ENCODE data around the gene PTPRM. TPM values are rescaled to one million over a fixed set of nuclear protein-coding genes. Genes with fewer than 3 reads are reported as not detected.

Gene PTPRM
- total and polyA plus RNA-seq, 2 of the 4 experiments (the other 2 are of a cell fraction): 28.3 to 51.2 TPM

DNA sequence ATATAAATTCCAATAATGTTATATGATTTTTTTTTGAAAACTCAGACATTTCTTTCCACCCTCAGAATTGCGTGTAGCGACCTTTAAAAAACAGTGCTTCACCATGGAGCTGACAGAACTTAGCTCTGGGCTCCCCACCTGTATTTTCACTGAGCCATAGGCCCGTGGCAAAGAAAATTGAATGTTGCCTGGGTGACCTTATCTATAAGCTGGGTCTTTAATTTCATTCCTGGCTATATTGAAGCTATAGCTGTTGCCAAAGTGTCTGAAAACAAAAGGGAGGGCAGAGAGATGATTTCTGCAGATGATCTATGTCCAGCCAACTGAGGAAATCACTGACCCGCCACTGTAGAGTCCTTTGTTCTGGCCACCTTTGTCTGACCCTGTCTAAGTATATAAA is 411.7 kb downstream of the PTPRM start:
- no peak for TF ChIP-seq MAFK (IDR thresholded peaks at IDR 0.05; ENCODE audit: low read depth, low read length)
- no peak for TF ChIP-seq CHD1 (IDR thresholded peaks at IDR 0.05; ENCODE audit: low read depth, low read length)
- TF ChIP-seq, protein P1, sequence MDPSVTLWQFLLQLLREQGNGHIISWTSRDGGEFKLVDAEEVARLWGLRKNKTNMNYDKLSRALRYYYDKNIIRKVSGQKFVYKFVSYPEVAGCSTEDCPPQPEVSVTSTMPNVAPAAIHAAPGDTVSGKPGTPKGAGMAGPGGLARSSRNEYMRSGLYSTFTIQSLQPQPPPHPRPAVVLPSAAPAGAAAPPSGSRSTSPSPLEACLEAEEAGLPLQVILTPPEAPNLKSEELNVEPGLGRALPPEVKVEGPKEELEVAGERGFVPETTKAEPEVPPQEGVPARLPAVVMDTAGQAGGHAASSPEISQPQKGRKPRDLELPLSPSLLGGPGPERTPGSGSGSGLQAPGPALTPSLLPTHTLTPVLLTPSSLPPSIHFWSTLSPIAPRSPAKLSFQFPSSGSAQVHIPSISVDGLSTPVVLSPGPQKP (IDR thresholded peaks at IDR 0.05; ENCODE audit: borderline replicate concordance, low read depth, low read length): no peak
- TF ChIP-seq FOS (IDR thresholded peaks at IDR 0.05; ENCODE audit: low read depth, low read length): no peak
- TF ChIP-seq MXI1 (IDR thresholded peaks at IDR 0.05; ENCODE audit: borderline replicate concordance, low read depth, low read length): no peak
- TF ChIP-seq POLR2A (IDR thresholded peaks at IDR 0.05; ENCODE audit: low read depth, low read length): no peak
- TF ChIP-seq USF2 (IDR thresholded peaks at IDR 0.05; ENCODE audit: low read depth, low read length): no peak
- no peak for TF ChIP-seq NFE2L2 (IDR thresholded peaks at IDR 0.05; ENCODE audit: low read depth, low read length)
- TF ChIP-seq BHLHE40 (IDR thresholded peaks at IDR 0.05; ENCODE audit: low read depth, low read length): no peak
- no peak for TF ChIP-seq MAZ (IDR thresholded peaks at IDR 0.05; ENCODE audit: borderline replicate concordance, low read depth, low read length)
- TF ChIP-seq CTCF (conservative IDR thresholded peaks at IDR 0.05; ENCODE audit: low read depth, low read length): no peak
- no peak for TF ChIP-seq RCOR1 (IDR thresholded peaks at IDR 0.05; ENCODE audit: insufficient replicate concordance, low read length)
- no peak for TF ChIP-seq CEBPB (IDR thresholded peaks at IDR 0.05; ENCODE audit: low read depth, low read length)
- no peak overlapping the region for H3K4me2 ChIP-seq (ENCODE audit: low read depth, low read length)
- no peak overlapping the region for H2AFZ ChIP-seq (replicated peaks; ENCODE audit: low read length, poor library complexity)
- ChIA-PET CTCF (no interaction called here), POLR2A (ENCODE audit: unreplicated experiment) (interaction anchor here (0.6 kb wide), 1 partner anchor 138 kb away, joined by 3 read pairs; no protein-coding TSS in a partner anchor)
- H3K14ac ChIP-seq (replicated peaks; ENCODE audit: low read depth, low read length): no peak overlapping the region
- no peak overlapping the region for H3K56ac ChIP-seq (ENCODE audit: extremely low read depth, insufficient read depth, low read length)
- no peak overlapping the region for H3K27ac ChIP-seq (ENCODE audit: insufficient read depth, low read length)
- intact Hi-C loops (cut with micrococcal nuclease) (no loop called here), in situ Hi-C loops (cut with MboI; ENCODE audit: low sequenced_read_pairs) (no loop called here), dilution Hi-C loops (cut with HindIII; ENCODE audit: low sequenced_read_pairs, unreplicated experiment) (no loop called here)
- H3K79me1 ChIP-seq (ENCODE audit: low read depth in 1 of 2, low read length in 2 of 2): peaks cover 5 to 6% of the 10 kb centered on the region in 2 experiments; a peak in 2 of 4 replicates
- no TSS peak for BruUV-seq (replicated peaks)
- no peak overlapping the region for H3K4me3 ChIP-seq (ENCODE audit: insufficient read depth, low read depth, low read length)
- H3K18ac ChIP-seq (ENCODE audit: low read depth, low read length): no peak overlapping the region
- H2AK5ac ChIP-seq (ENCODE audit: low read depth, low read length): no peak overlapping the region
- no peak overlapping the region for H2BK120ac ChIP-seq (ENCODE audit: low read depth, low read length)
- no peaks in the 10 kb centered on the region for H3K27me3 ChIP-seq (ENCODE audit: control insufficient read depth, insufficient read depth, low read length)
- no peak overlapping the region for H4K8ac ChIP-seq (ENCODE audit: low read depth in 2 of 2, low read length in 2 of 2)
- peaks cover 3% of the 10 kb centered on the region; the same call in 1 of the 2 replicates for H3K9me1 ChIP-seq (ENCODE audit: insufficient read depth, low read length)
- H2BK5ac ChIP-seq (ENCODE audit: low read depth, low read length, poor library complexity, severe bottlenecking): no peak overlapping the region
- H3K4me1 ChIP-seq (ENCODE audit: control insufficient read depth, insufficient read depth, low read length): peaks cover 2% of the 10 kb centered on the region; the same call in 1 of the 2 replicates
- H3K9ac ChIP-seq (ENCODE audit: low read depth, low read length): no peak overlapping the region
- H3K9me3 ChIP-seq (ENCODE audit: control insufficient read depth, insufficient read depth, low read length): no peaks in the 10 kb centered on the region
- peaks cover 6% of the 10 kb centered on the region; the same call in 1 of the 2 replicates for H4K20me1 ChIP-seq (ENCODE audit: insufficient read depth, low read length)
- no peak overlapping the region for H4K5ac ChIP-seq (ENCODE audit: low read depth, low read length)
- H4K91ac ChIP-seq (ENCODE audit: insufficient read depth, low read depth, low read length): no peak overlapping the region
- no peaks in the 10 kb centered on the region for H3K36me3 ChIP-seq (ENCODE audit: control insufficient read depth, insufficient read depth, low read length)
- H3K23ac ChIP-seq (ENCODE audit: low read depth, low read length): no peak overlapping the region
- no peak overlapping the region for H3K4ac ChIP-seq (ENCODE audit: low read depth, low read length)
- H2BK20ac ChIP-seq (ENCODE audit: low read depth, low read length): no peak overlapping the region
- ATAC-seq (ENCODE audit: low read depth) (no peak), DNase-seq (no peak)
- no peak overlapping the region for H2BK15ac ChIP-seq (ENCODE audit: low read depth, low read length)
- WGBS, 2 experiments (ENCODE audit: extremely low coverage in 2 of 2, insufficient read length in 1 of 2): no CpG with 5 or more reads among the region's 4 CpGs
- no peak overlapping the region for H2AK9ac ChIP-seq (replicated peaks; ENCODE audit: low read depth, low read length, poor library complexity)
